HG03432 (cell line): Measurements from ENCODE around the gene CFAP58.

Source experiments
- ATAC-seq: cut with Tn5 transposase; IDR thresholded peaks from one replicate; pipeline ENCODE4 v1.9.1; 2021; ENCODE audit warnings: mild to moderate bottlenecking, moderate library complexity; ENCODE audit not compliant: unreplicated experiment

Gene CFAP58

DNA sequence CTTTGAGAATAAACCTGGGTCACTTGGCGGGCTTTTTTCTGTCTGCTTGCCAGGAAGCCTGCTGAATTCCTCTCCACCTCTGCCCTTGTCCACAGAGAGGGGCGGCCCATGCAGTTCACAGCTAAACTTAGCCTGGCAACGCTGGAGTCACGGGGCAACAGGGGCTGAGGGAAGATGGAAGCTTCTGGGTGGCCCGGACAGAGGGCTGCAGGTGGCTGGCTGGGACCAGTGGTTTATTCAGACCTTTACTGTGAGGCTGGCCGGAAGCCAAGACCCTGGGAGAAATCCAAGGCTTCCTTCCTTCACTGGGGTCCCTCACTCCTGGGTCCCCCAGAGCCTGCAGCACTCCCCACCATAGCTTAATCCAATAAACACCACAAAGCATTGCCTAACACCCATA, 32.4 kb upstream of the CFAP58 start:
- no peak for ATAC-seq

DNA sequence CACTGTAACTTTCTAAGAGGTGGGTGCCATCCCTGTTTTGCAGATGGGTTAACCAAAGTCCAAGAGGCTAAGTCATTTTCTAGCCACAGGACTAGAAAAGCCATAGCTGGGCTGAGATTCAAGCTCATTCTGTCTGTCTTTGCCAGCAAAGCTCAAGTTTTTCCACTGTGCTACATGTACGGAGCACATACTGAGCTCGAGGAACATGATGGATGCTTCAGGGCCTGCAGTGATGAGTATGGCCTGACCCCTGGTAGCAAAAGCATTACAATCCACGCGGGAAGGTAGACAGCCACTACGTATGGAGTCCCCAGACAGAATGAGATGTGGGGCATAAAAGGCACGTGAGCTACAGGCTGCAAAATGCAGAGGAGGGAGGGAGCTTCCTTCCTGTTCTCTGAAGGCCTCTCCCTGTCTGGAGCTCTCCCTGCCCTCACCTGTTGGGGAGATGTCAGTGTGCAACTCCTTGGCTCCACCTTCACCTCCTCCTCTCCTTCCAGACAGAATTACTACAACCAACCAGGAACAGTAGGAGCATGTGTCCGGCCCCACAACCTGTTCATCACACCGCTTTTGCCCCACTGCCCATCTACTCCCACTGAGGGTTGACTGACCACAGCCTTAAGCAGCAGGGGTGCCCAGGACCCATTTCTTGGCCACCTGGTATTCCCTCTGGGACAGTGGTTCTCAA, 31.8 kb upstream of the CFAP58 start:
- ATAC-seq: no peak

DNA sequence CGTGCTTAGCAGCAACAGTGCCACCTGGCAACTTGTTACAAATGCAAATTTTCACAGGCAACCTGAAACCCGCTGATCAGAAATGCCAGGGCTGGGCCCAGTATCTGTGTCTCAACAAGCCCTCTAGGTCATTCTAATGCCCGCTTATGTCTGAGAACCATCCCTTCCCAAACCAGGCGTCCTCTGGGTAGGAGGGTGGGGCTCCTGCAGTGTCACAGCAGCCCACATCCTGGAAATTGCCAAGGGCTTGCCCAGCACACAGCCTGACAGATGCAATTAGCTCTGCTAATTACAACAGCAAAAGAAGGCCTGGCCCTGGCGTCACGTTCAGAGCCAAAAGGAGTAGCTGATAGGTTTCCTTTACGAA, 31.2 kb upstream of the CFAP58 start:
- ATAC-seq: peak; percentile 49

DNA sequence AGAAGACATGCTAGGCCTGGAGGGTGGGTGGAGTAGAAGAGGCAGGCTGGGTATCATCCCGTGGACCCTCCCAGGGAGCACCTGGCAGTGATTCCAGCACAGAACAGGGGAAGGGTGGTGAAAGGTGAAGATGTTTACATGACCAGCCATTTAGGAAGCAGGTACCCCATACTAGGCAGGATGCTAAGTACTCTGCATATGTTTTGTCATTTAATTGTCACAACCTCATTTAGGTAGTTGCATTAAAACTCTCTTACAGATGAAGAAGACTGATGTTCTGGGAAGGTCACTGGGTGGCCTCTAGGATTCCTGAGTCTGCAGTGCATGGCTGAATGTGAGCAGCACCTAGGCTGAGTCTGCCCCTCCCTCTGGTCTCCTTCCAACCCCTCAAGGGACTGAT, 30.5 kb upstream of the CFAP58 start:
- no peak for ATAC-seq

DNA sequence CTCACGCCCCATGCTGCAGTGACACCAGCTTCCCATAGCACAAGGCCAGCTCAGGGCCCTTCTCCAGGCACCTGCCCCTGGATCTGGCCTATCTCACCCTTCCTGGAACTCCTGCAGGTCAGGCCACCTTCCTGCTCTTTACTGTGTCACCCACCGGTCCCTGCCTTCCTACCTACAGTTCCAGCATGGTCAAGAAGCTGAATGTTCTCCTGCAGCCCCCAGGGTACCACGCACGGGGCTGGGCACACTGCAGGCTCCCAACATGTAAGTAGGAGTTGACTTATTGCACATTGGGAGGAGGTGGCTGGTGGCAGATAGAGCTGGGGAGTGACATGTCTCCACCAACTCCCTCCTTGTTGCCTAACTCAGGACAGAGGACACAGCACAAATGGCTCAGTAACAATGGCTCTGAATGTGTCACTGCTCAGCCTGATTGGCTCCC, 29.9 kb upstream of the CFAP58 start:
- no peak for ATAC-seq

DNA sequence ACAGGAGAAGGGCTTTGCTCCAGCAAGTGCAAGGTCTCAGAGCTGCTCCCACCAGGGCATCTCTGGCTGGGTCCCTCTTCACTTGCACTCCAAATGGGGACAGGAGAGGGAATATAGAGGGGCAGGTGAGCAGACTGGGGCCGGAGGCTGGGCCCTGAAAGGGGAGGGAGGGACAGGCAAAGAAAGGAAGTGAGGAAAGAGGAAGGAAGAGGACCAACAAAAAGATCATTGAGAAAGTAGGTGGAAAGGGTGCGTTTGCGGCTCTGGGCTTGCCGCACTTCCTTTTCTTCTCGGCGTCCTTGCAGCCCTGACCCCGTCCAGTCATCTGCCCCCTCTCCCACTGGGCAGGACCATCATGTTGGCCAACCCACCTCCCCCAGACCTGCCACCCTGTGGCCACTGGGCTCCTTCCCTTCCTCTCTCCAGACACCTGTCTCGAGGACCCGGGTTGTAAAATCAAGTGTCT, 29.4 kb upstream of the CFAP58 start:
- ATAC-seq: no peak

DNA sequence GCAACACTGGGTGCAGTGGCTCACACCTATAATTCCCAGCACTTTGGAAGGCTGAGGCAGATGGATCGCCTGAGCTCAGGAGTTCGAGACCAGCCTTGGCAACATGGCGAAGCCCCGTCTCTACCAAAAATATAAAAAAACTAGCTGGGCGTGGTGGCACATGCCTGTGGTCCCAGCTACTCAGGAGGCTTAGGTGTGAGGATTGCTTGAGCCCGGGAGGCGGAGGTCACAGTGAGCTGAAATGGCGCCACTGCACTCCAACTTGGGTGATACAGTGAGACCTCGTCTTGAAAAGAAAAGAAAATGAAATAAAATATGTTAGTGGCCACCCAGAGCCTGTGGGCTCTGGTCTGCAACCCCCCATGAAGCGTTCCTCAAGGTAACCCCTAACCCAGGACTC, 28.7 kb upstream of the CFAP58 start:
- ATAC-seq: no peak

DNA sequence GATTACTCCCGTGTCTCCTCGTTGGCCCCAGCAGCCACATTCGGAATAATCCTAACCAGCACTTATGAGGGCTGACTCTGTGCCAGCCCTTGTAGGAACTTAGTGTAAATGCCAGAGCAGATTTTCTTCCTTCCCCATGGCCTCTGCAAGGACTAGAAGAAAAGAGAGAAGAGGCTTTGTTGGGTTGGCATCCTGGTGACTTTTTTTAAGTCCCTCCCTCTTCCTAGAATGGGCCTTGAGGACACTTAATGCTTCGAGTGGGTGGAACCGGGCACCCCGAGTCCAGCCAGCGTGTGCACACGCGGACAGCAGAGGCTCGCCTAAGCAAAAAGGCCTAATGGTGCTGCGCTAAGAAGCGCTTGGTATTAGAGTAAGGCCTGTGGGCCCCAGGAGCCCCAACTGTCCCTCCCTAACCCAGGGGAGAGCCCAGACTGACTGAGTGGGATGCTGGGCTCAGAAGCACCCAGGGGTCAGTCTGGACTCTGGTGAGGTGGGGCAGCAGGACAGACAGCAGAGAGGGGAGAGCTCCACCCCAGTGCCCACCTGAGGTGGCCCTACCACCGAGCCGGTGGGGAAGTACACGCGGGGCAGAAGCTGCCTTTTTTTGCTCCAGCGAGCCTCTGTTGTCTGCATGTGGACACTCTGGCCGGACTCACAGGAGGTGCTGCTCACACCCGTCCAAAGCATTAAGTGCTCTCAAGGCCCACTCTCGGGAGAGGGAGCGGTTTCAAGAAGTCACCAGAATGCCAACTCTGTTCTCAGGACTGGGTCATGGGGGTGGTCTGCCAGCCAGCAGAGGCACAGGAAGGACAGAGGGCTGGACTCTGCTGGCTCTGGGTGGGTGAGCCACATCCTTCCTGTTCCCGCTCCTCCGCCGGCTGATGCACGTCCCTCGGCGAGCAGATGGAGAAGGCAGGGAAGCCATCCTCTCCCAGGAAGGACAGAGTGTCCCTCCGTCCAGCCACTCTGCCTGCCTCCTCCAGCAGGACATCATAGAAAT, 27.9 kb upstream of the CFAP58 start:
- ATAC-seq: no peak

DNA sequence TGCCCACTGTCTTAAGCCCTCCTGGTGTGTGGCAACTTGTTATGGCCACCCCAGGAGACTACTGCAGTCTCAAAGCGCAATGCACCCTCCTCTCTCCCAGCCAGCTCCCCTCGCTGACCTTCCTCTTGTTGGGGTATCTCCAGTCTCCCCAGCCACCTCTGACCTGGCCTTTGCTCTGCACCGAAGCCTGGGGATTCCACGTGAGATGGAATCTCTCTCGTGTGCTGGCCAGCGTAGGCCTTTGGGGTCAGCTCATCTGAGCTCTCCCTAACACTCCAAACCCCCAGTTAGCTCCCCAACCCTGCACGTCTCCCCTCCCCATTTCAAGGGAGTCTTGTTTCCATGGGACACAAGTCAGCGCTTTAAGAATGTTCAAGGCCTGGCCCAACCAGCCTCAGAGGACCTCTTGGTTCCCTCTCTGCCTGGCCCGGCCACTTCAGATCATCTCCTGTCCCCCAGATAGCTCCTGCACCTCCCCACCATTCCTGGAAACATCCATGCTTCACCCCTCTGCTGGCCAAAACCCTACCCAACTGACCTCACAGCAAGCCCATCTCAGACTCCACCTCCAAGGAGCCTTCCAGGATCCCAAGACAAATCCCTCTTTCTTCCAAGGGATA, 26.5 kb upstream of the CFAP58 start:
- no peak for ATAC-seq

DNA sequence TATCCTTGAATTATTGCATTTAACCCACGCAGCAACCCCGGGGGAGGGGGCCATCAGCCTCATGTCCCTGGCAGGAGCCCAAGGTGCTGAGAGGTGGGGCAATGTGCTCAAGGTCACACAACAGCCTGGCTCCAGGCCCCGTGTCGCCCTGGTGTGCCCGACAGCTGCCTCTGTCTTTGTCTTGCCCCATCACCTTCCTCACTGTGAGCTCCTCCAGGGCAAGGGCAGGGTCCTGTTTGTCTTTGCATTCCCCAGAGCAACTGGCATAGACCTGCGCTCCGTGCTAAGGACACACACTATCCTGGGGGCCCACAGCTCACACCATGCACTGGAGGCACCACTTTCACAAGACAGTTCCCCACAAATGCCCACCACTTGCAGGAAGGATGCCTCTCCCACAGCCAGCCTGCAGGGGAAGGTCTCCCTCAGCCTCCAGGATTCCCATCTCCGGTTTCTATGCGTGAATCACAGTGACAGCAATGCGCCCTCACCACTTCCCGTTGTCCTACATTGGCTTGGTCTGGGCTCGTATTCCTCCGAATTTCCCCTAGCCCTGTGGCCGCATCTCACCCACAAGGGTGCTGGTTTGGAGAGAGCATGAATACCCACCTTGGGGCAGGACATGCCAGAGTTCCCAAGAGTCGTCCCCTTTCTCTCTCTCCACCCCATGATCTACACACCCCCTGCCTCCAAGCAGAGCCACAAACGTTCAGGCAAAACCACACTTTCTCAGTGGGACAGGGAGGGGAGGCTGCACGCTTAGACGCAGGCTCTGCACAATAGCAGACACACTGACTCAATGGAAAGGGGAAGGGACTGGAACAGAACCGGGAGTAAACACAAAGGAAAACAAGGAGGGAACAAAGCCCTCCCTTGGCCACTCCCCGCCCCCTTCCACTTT, 25.6 kb upstream of the CFAP58 start:
- ATAC-seq: no peak

DNA sequence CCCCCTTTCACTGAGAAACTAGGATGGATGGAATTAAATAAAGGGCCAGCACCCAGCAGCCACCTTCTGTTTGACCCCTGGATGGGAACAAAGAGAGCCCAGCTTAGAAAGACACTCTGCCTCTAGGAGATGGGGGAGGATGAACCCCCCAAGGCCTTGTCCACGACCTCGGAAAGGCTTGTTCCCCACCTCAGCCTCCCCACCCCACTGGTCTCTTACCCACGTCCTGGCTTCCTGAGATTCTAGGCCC, 25.1 kb upstream of the CFAP58 start:
- ATAC-seq: peak; percentile 12

DNA sequence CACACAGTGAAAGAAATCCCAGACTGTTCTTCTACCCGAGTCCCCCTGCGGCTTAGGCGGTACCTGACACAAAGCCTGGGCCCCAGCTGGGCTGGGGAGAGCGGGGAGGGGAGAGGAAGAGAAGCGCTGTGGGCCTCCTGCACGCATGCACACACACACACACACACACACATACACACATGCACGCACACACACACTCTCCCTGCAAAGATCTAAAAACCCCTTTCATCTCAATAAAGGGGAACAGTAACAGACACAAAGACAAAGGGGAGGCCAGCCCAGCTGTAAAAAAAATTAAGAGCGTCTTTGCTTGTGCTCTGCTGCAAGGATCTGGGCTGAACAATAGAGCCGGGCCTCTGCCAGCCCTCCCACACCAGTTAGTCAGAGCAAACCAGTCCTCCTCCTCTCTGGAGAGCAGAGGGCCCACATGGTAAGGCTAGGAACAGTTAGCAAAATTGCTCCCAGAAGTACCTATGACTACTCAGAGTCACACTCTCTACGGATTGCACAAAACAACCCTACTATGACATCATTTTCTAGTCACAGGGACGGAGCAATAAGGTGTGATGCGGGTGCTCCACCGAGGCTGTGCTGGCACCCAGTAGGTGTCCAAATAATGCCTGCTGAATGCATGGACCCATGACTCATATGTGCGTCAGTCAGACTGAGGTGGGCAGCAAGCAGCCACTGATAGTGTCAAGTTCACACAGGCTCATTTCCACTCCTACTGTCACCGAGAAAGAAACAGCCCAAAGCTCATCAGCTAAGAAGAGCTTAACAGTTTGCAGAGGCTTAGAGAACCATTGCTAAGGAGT, 24.5 kb upstream of the CFAP58 start:
- ATAC-seq: peak; percentile 60

DNA sequence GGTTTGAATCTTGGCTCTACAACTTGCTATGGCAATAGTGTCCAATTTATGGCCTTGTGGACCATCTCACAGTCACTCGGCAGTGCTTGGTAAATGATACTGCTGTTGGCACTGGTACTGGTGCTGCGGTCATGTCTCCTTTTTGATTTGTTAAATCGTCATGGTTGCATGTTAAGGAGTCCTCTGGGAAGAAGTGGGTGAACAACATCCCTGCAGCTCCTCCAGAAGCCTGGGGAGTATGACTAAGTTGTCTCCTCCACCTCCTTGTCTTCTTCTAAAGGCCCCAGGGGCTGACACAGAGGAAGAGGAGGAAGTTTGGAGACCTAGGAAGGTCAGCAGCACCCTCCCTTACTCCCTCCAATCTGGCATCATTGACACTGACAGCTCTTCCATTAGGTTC, 23.9 kb upstream of the CFAP58 start:
- ATAC-seq: no peak

DNA sequence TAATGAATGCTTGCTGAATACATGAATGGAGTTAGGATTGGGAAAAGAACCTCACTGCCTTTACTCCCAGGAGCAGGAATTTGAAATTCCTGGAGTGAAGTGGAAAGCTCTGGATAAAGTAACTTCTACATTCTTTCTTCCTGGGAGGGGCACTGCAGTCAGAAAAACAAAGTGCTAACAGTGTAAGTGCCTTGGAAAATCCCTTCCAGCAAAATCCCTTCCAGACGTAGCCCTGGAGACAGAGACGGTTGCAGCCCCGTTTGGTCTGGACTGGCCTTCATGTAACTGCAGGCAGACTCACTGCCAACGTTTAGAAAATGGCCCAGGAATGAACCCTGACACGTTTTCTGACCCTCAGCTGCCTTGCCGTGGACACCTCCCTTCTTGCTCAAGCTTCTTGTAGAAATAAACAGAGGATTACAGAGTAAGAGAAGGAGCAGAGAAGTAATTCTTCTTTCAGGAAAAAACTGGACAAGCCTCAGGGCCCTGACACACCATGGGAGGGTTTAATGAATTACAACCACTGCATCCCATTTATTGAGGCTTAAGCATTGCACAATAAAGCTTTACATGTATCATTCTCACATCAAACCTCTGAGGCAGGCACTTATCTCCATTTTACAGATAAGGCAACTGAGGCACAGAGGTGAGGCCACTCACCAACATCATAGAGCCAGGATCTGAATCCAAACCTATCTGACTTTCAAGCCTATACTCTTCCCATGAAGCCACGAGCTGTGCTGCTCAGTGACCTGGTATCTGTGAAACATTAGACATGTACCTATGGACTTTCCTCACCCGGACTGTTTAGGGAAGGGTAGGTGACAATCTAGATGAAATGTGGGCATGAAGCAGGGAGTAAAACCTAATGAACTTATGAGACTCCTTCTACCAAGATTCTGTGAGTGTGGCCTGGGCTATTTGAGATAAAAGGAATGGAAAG, 23.2 kb upstream of the CFAP58 start:
- ATAC-seq: no peak

DNA sequence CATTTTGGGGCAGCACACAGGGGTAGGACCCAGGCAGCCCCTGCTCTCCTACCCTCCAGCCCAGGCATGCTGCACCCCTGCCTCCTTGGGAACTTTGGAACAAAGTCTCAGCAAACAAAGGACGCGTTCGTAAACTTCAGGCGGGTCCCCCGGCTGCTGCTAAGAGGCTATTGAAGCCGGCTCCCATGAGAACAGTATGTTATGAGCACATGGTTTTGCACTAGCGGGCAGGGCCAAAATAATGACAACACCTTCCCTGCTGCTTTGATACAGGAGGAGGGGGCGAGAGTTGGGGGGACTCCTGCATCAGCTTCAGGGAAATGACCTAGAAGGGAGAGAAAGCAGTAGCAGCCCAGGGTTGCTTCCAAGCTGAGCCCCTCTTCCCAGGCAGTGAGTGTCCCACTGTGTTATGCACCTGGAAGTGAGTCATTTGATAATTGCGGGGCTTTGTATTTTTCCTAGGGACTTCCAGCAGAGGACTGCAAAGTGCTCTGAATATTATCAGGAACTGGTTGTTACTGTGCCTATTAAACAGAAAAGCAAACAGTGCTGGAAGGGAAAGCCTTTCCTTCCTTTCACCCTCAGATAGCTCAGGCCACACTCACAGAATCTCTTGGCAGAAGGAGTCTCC, 22.3 kb upstream of the CFAP58 start:
- ATAC-seq: no peak

DNA sequence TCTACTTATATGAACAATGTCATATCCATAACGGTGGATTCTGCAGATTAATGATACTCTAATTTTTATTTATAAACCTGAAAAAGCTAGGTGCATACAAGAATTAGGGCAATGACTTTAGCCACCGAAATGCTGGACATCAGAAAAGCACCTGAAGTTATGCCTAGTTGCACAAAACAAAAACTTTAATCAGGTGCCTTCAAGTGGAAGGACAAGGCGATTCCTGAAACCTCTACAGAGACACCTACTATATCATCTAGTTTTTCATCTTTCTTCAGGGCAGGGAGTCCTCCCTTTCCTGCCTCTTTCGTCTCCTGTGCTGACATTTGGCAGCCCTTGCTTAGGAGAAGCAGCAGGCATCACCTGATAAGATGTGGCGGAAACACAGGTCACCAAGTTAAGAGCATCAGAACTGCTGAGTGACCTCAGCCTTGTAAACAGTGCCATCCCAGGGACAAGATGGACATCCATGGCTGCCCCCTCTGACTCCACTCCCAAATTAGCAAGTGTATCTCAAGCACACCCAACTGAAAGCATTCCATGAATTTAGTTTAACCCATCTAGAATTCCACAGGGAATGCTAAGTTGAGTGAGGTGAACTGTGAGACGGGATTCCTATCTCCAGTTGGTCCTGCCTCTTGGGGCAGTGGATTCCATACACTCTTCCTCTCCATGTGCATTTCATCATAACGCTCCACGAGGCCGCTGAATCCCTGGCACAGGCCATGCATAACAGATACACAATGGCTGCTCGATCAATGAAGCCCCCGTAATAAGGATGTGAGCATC, 21.2 kb upstream of the CFAP58 start:
- no peak for ATAC-seq

DNA sequence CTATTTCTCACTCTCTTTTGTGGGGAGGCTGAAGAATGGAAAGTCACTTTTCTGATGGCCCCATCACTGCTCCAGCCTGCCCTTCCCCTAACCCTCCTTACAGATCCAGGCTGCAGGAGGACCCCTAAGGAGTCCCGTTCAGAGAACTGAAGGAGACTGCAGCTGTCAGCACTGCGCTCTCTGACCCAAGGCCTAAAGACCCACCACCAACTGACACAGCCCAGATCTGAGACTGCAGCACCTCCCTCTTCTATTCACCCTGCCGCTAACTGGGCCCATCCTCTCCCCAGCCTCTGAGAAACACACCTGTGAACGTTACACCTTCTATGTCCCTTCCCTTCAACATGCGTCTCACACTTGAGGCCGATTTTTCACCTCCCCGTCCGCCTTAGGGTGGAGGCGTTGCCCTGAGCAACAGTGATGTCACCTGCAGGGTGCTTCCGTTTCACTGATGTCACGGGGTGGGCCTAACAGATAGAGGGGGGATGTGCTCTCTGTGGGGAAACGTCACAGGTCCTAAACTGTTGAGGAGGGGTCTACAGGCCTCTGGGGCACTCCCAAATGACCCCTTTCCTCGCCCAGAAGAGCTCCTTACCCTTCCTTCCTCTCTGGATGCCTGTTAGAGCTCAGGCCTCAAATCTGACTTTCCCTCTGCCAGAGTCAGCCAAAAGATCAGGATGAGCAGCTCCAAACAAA, 20.5 kb upstream of the CFAP58 start:
- no peak for ATAC-seq
